ENCODE measurements around the gene ZNF552.
A peak's percentile ranks its signal among the peaks of the same experiment; 100 is the strongest.

ZNF552 gene

DNA sequence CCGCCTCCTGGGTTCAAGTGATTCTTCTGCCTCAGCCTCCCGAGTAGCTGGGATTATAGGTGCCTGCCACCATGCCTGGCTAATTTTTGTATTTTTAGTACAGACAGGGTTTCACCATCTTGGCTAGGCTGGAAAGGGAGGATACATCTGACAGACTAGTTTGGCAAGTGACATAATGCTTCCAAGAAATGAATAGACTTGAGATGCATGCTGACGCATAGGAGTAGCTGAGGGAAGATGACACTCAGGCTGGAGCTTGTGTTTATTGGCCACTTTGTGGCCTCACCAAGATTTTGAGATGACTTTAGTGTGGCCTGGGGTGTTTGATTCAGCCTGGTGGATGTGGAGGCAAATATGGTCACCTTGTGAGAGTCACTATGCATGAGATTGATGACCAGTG lies 41.2 kb downstream of the ZNF552 start:
- no peaks in the 10 kb centered on the region for H3K27me3 ChIP-seq (ENCODE audit: insufficient read depth, insufficient read length)
- no peaks in the 10 kb centered on the region for H3K4me1 ChIP-seq (ENCODE audit: insufficient read depth, insufficient read length)
- no peak overlapping the region for H3K9ac ChIP-seq (ENCODE audit: insufficient read length, low read depth)
- no peak for TF ChIP-seq ZNF274 (IDR thresholded peaks at IDR 0.05; ENCODE audit: low read depth, low read length)
- TF ChIP-seq YY1 (IDR thresholded peaks at IDR 0.05; ENCODE audit: insufficient read depth, insufficient read length): no peak
- TF ChIP-seq SUZ12 (IDR thresholded peaks at IDR 0.05; ENCODE audit: extremely low read depth, insufficient read depth, insufficient read length): no peak
- H3K36me3 ChIP-seq (ENCODE audit: insufficient read depth, insufficient read length, low read length): peaks cover 57% of the 10 kb centered on the region
- H3K9me3 ChIP-seq (ENCODE audit: insufficient read depth, low read length): no peaks in the 10 kb centered on the region
- H3K4me3 ChIP-seq (ENCODE audit: insufficient read length, low read depth): no peak overlapping the region
- no peak for DNase-seq (ENCODE audit: low read depth, low spot score)

DNA sequence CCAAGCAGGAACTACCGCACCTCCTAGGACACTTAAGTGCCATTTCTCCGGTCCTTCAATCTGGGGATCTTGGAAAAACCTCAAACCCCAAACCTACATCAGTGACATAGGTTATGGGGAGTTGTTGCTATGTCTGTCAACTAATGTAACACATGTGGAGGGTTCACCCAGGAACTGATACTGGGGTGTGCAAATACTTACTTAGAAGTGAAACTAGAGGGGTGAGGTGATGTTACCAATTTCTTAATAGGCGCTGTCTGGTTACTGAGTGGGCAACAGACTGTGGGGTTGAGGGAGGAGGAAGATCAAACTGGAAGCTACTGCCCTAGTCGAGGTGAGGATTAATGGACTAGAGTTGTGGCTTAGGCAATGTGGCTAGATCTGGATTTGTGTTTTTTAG lies 43.3 kb downstream of the ZNF552 start:
- Histone ChIP-seq H3K36me3 (ENCODE audit: insufficient read depth, insufficient read length, low read length) (peaks cover 37% of the 10 kb centered on the region), H3K4me1 (ENCODE audit: insufficient read depth, insufficient read length) (no peaks in the 10 kb centered on the region), H3K9ac (ENCODE audit: insufficient read length, low read depth) (no peak overlapping the region), H3K27me3 (ENCODE audit: insufficient read depth, insufficient read length) (no peaks in the 10 kb centered on the region), H3K9me3 (ENCODE audit: insufficient read depth, low read length) (no peaks in the 10 kb centered on the region), H3K4me3 (ENCODE audit: insufficient read length, low read depth) (no peak overlapping the region)
- TF ChIP-seq SUZ12 (IDR thresholded peaks at IDR 0.05; ENCODE audit: extremely low read depth, insufficient read depth, insufficient read length) (no peak), ZNF274 (IDR thresholded peaks at IDR 0.05; ENCODE audit: low read depth, low read length) (no peak), YY1 (IDR thresholded peaks at IDR 0.05; ENCODE audit: insufficient read depth, insufficient read length) (no peak)
- no peak for DNase-seq (ENCODE audit: low read depth, low spot score)

DNA sequence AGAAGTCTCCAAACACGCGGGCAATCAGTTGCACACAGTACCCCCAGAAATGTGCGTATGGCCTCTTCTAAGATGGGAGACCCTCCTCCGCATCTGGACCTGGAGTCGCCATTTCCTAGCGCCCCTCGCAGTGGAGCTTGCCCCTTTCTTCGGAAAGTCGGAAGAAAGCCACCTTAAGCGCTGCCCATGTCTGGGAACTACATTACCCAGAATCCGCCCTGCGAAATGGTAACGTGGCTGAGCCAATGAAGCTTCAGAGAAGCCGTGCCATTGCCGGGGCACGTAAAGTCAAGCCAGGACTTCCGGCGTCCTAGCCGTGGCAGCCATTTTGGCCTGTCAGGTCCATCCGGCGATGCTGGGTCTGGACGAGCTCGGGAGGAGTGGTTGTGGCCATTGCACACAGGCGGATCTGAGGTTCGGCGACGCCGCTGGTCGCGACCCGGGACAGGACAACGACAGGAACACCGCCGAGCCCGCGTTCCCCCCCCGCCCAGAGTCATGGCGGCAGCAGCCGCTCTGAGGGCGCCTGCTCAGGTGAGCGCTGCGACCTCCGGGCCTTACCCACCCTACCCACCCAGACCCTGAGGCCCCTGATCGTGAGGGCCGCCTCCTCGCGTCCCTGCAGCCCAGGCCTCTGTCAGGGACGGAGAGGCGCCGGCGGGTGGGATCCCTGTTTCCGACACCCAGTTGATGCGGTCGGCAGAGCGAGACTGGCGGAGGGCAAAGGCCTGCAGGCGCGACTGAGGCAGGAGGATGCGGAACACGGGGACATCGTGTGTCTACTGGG lies 45.2 kb downstream of the ZNF552 start, which contains the start of gene ZNF586:
TSS of gene ZNF586 (plus strand) at position 332 of the 787 bp plus-strand sequence. CDS start at position 499, 167 bp downstream.
- Histone ChIP-seq H3K9ac (ENCODE audit: insufficient read length, low read depth) (peak within 1 kb of the TSS; percentile 88), H3K4me1 (ENCODE audit: insufficient read depth, insufficient read length) (no peaks in the 10 kb centered on the region), H3K9me3 (ENCODE audit: insufficient read depth, low read length) (no peaks in the 10 kb centered on the region), H3K36me3 (ENCODE audit: insufficient read depth, insufficient read length, low read length) (peaks cover 26% of the 10 kb centered on the region), H3K27me3 (ENCODE audit: insufficient read depth, insufficient read length) (no peaks in the 10 kb centered on the region), H3K4me3 (ENCODE audit: insufficient read length, low read depth) (peak within 1 kb of the TSS; percentile 82)
- TF ChIP-seq YY1 (IDR thresholded peaks at IDR 0.05; ENCODE audit: insufficient read depth, insufficient read length) (peak; percentile 86), ZNF274 (IDR thresholded peaks at IDR 0.05; ENCODE audit: low read depth, low read length) (no peak), SUZ12 (IDR thresholded peaks at IDR 0.05; ENCODE audit: extremely low read depth, insufficient read depth, insufficient read length) (no peak)
- DNase-seq (ENCODE audit: low read depth, low spot score): peak; percentile 85

DNA sequence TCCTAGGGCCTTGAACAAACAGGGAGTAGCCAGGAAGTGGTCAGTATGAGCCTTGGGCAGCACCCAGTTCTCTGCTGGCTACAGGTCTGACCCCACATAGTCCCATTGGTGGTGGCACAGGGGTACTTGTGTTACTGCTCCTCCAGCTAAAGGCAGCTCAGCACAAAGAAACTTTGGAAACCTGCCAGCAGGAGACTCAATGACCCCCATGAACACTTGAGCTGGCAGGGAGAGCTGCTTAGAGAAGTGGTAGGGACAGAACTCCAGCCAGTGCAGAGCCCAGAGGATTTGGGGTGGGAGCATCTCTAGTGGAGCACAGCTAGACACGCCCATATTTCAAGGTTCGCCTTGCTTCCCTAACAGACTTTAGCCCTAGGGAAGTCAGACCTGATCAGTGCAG lies 55.6 kb downstream of the ZNF552 start:
- H3K4me1 ChIP-seq (ENCODE audit: insufficient read depth, insufficient read length): no peaks in the 10 kb centered on the region

DNA sequence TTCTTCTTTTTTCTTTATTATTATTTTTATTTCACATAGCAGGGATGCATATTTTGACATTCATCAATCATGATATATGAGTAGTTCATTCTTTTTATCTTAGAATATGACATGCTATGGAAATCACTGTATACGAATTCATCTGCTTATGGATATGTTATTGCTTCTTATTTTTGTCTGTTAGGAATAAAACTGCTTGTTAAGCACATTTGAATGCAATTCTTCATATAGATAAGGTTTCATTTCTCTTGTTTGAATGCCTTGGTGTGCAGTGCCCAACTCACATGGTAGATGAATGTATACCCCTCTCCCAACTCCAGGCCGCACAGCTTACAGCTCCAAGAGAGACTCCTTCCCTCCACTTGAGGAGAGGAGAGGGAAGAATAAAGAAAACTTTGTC lies 56.8 kb downstream of the ZNF552 start:
- no peaks in the 10 kb centered on the region for H3K4me1 ChIP-seq (ENCODE audit: insufficient read depth, insufficient read length)
- peaks cover 84% of the 10 kb centered on the region for H3K36me3 ChIP-seq (ENCODE audit: insufficient read depth, insufficient read length, low read length)
- TF ChIP-seq YY1 (IDR thresholded peaks at IDR 0.05; ENCODE audit: insufficient read depth, insufficient read length) (no peak), ZNF274 (IDR thresholded peaks at IDR 0.05; ENCODE audit: low read depth, low read length) (no peak), SUZ12 (IDR thresholded peaks at IDR 0.05; ENCODE audit: extremely low read depth, insufficient read depth, insufficient read length) (no peak)
- no peaks in the 10 kb centered on the region for H3K27me3 ChIP-seq (ENCODE audit: insufficient read depth, insufficient read length)
- H3K9me3 ChIP-seq (ENCODE audit: insufficient read depth, low read length): no peaks in the 10 kb centered on the region
- no peak overlapping the region for H3K4me3 ChIP-seq (ENCODE audit: insufficient read length, low read depth)
- no peak for DNase-seq (ENCODE audit: low read depth, low spot score)
- no peak overlapping the region for H3K9ac ChIP-seq (ENCODE audit: insufficient read length, low read depth)

More for the DNA sequence above, 55.6 kb downstream of the ZNF552 start:
- Histone ChIP-seq H3K36me3 (ENCODE audit: insufficient read depth, insufficient read length, low read length) (peaks cover 78% of the 10 kb centered on the region), H3K4me3 (ENCODE audit: insufficient read length, low read depth) (no peak overlapping the region), H3K9ac (ENCODE audit: insufficient read length, low read depth) (no peak overlapping the region), H3K9me3 (ENCODE audit: insufficient read depth, low read length) (no peaks in the 10 kb centered on the region), H3K27me3 (ENCODE audit: insufficient read depth, insufficient read length) (no peaks in the 10 kb centered on the region)
- TF ChIP-seq YY1 (IDR thresholded peaks at IDR 0.05; ENCODE audit: insufficient read depth, insufficient read length): no peak
- no peak for TF ChIP-seq SUZ12 (IDR thresholded peaks at IDR 0.05; ENCODE audit: extremely low read depth, insufficient read depth, insufficient read length)
- no peak for TF ChIP-seq ZNF274 (IDR thresholded peaks at IDR 0.05; ENCODE audit: low read depth, low read length)
- DNase-seq (ENCODE audit: low read depth, low spot score): no peak

Measured in NT2/D1 (cell line).